Retinal pigment epithelial cell (primary cell): Measurements from ENCODE around the gene TBC1D30.
"Not testable (repeated sequence)": the region's sequence is repeated elsewhere in the genome, so short reads cannot be mapped to it uniquely, and the experiment has no call there.

ENCODE experiments used
- DNase-seq: peaks from one replicate; pipeline ENCODE4 v3.0.0-alpha.2; 2010; ENCODE audit warnings: low read depth
- H3K4me3 ChIP-seq: 2 replicates; pipeline ENCODE4 v1.5.1; 2011; ENCODE audit warnings: mild to moderate bottlenecking, low read length, control low read depth, moderate library complexity
- TF ChIP-seq, protein P1 (sequence below): conservative IDR thresholded peaks from 2 replicates; pipeline ENCODE4 v1.5.1; 2011; ENCODE audit warnings: low read depth, low read length, control low read depth, inconsistent platforms

The TBC1D30 gene

DNA sequence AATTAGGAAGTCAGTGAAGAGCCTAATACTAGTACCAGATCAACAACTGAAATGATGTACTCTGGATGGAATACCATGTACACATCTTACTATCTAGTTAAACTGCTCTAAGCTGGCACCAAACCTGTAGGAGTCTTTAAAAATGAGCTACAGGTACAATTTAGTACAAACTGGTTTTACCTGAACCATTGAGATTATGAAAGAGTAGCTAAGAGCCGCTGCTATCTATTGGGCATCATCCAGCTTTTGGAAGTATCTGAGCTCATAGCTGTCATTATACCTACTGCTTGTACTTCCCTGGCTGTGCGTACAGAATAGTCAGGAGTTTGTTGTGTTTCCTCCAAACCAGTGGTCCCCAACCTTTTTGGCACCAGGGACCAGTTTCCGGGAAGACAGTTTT is 12.4 kb downstream of the TBC1D30 start:
- TF ChIP-seq, protein P1, sequence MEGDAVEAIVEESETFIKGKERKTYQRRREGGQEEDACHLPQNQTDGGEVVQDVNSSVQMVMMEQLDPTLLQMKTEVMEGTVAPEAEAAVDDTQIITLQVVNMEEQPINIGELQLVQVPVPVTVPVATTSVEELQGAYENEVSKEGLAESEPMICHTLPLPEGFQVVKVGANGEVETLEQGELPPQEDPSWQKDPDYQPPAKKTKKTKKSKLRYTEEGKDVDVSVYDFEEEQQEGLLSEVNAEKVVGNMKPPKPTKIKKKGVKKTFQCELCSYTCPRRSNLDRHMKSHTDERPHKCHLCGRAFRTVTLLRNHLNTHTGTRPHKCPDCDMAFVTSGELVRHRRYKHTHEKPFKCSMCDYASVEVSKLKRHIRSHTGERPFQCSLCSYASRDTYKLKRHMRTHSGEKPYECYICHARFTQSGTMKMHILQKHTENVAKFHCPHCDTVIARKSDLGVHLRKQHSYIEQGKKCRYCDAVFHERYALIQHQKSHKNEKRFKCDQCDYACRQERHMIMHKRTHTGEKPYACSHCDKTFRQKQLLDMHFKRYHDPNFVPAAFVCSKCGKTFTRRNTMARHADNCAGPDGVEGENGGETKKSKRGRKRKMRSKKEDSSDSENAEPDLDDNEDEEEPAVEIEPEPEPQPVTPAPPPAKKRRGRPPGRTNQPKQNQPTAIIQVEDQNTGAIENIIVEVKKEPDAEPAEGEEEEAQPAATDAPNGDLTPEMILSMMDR: no peak
- no peak overlapping the region for H3K4me3 ChIP-seq
- DNase-seq: no peak

- no peak overlapping the region for H3K4me3 ChIP-seq
- TF ChIP-seq, protein P1: no peak
- no peak for DNase-seq
These were observed 13.0 kb downstream of the TBC1D30 start for GRCh38 chr12:64837427-64837826.

- H3K4me3 ChIP-seq: no peak overlapping the region
- TF ChIP-seq, protein P1: no peak
- no peak for DNase-seq
These were observed 15.7 kb downstream of the TBC1D30 start for GRCh38 chr12:64840119-64840518.

- TF ChIP-seq, protein P1: no peak
- DNase-seq: no peak
- H3K4me3 ChIP-seq: no peak overlapping the region
These were observed 16.7 kb downstream of the TBC1D30 start for GRCh38 chr12:64840949-64841717.

DNA sequence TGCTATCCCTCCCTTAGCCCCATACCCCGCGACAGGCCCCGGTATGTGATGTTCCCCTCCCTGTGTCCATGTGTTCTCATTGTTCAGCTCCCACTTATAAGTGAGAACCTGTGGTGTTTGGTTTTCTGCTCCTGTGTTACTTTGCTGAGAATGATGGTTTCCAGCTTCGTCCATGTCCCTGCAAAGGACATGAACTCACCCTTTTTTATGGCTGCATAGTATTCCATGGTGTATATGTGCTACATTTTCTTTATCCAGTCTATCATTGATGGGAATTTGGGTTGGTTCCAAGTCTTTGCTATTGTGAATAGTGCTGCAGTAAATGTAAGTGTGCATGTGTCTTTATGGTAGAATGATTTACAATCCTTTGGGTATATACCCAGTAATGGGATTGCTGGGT is 24.0 kb downstream of the TBC1D30 start:
- H3K4me3 ChIP-seq, DNase-seq: not testable (repeated sequence)

- DNase-seq: no peak
- H3K4me3 ChIP-seq: no peak overlapping the region
- TF ChIP-seq, protein P1: no peak
These were observed 34.6 kb downstream of the TBC1D30 start for GRCh38 chr12:64858882-64859605.

GRCh38 chr12:64860446-64860998 is 36.1 kb downstream of the TBC1D30 start:
- DNase-seq: no peak
- H3K4me3 ChIP-seq: no peak overlapping the region
- TF ChIP-seq, protein P1: no peak
